Ascending aorta (tissue), 2 donors: ENCODE measurements around the gene CD163. TPM values are rescaled to one million over a fixed set of nuclear protein-coding genes. Genes with fewer than 3 reads are reported as not detected.

Experiments
- DNase-seq, 2 donors: peaks; one replicate each; pipeline ENCODE4 v3.0.0-alpha.2; 2019; ENCODE audit warnings: low spot score in 2 of 2
- H3K27ac ChIP-seq, 2 donors: fragments of 200-600 bp; sonication (generic); one replicate each; pipeline ENCODE4 v1.5.1; 2016 to 2017; ENCODE audit warnings: mild to moderate bottlenecking in 1 of 2
- H3K27me3 ChIP-seq: fragments of 200-600 bp; sonication (generic); one replicate; pipeline ENCODE4 v1.5.1; 2017
- H3K36me3 ChIP-seq, 2 donors: fragments of 200-600 bp; sonication (generic); one replicate each; pipeline ENCODE4 v1.5.1; 2016
- H3K4me1 ChIP-seq, 2 donors: fragments of 200-600 bp; sonication (generic); one replicate each; pipeline ENCODE4 v1.5.1; 2016 to 2017; ENCODE audit warnings: mild to moderate bottlenecking in 1 of 2
- H3K4me3 ChIP-seq, 2 donors: fragments of 200-600 bp; sonication (generic); one replicate each; pipeline ENCODE4 v1.5.1; 2016 to 2017; ENCODE audit warnings: mild to moderate bottlenecking in 1 of 2
- H3K9me3 ChIP-seq, 2 donors: fragments of 200-600 bp; sonication (generic); one replicate each; pipeline ENCODE4 v1.5.1; 2016
- CTCF ChIP-seq, 3 experiments: fragments of 200-600 bp in 2 of 3; fragments of 450-650 bp in 1 of 3; sonication (generic) in 2 of 3; IDR thresholded peaks; one replicate each; pipeline ENCODE4 v1.5.1; 2016 to 2019; ENCODE audit warnings: antibody characterized with exemption in 3 of 3, mild to moderate bottlenecking in 1 of 3, moderate library complexity in 1 of 3
- intact Hi-C: fragments of 100-400 bp; cut with DNase I; formaldehyde crosslinking; loops from one replicate; pipeline ENCODE4 v1.15.1; 2023
- total RNA-seq: library from RNA; depleted of rRNA; stranded (reverse); fragments of >200 nt; gene quantifications from one replicate; pipeline ENCODE4 v1.1.0, GENCODE V29; 2016

The CD163 gene
- total RNA-seq, 1 donor from 2014 or later: 120 TPM

- no peak for TF ChIP-seq CTCF (IDR thresholded peaks at IDR 0.05)
- Histone ChIP-seq H3K27ac (no peak overlapping the region), H3K36me3 (no peaks in the 10 kb centered on the region), H3K4me3 (no peak overlapping the region), H3K4me1 (no peaks in the 10 kb centered on the region), H3K9me3 (no peaks in the 10 kb centered on the region), H3K27me3 (no peaks in the 10 kb centered on the region)
- intact Hi-C loops: no loop called here
- DNase-seq: no peak
Measured at GRCh38 chr12:7495136-7495535, 8.4 kb downstream of the CD163 start.

- H3K4me1 ChIP-seq: no peaks in the 10 kb centered on the region
- no peaks in the 10 kb centered on the region for H3K9me3 ChIP-seq
- intact Hi-C loops: no loop called here
- no peaks in the 10 kb centered on the region for H3K27me3 ChIP-seq
- peak overlapping the region in 1 of 2 donors; percentile 10 for H3K4me3 ChIP-seq
- no peak overlapping the region for H3K27ac ChIP-seq
- no peak for TF ChIP-seq CTCF (IDR thresholded peaks at IDR 0.05)
- no peak for DNase-seq
- no peaks in the 10 kb centered on the region for H3K36me3 ChIP-seq
Measured at GRCh38 chr12:7493006-7493405, 10.6 kb downstream of the CD163 start.

GRCh38 chr12:7486512-7486911 is 17.1 kb downstream of the CD163 start:
- Histone ChIP-seq H3K36me3 (no peaks in the 10 kb centered on the region), H3K9me3 (no peaks in the 10 kb centered on the region), H3K27ac (no peak overlapping the region), H3K4me1 (no peaks in the 10 kb centered on the region), H3K4me3 (no peak overlapping the region), H3K27me3 (no peaks in the 10 kb centered on the region)
- TF ChIP-seq CTCF (IDR thresholded peaks at IDR 0.05): no peak
- intact Hi-C loops: no loop called here
- no peak for DNase-seq

GRCh38 chr12:7485095-7485494 is 18.5 kb downstream of the CD163 start:
- no peak for TF ChIP-seq CTCF (IDR thresholded peaks at IDR 0.05)
- DNase-seq: no peak
- no peaks in the 10 kb centered on the region for H3K36me3 ChIP-seq
- no peaks in the 10 kb centered on the region for H3K9me3 ChIP-seq
- H3K4me3 ChIP-seq: no peak overlapping the region
- intact Hi-C loops: no loop called here
- no peak overlapping the region for H3K27ac ChIP-seq
- H3K4me1 ChIP-seq: no peaks in the 10 kb centered on the region
- H3K27me3 ChIP-seq: no peaks in the 10 kb centered on the region

- intact Hi-C loops: no loop called here
Measured at GRCh38 chr12:7483343-7483742, 20.2 kb downstream of the CD163 start.

More at GRCh38 chr12:7483343-7483742, 20.2 kb downstream of the CD163 start:
- no peaks in the 10 kb centered on the region for H3K27me3 ChIP-seq
- no peak for TF ChIP-seq CTCF (IDR thresholded peaks at IDR 0.05)
- H3K9me3 ChIP-seq: no peaks in the 10 kb centered on the region
- H3K4me1 ChIP-seq: no peaks in the 10 kb centered on the region
- no peaks in the 10 kb centered on the region for H3K36me3 ChIP-seq
- H3K4me3 ChIP-seq: no peak overlapping the region
- H3K27ac ChIP-seq: no peak overlapping the region
- DNase-seq: no peak
